ENCODE data around the gene ERCC1. TPM values are rescaled to one million over a fixed set of nuclear protein-coding genes. Genes with fewer than 3 reads are reported as not detected.

ERCC1 gene
- total and polyA plus RNA-seq, 8 donors, result 7.8 to 79.3 (median 49.5) TPM

- Histone ChIP-seq H3K27me3 (peaks cover 0 to 28% (median 13%) of the 10 kb centered on the region in 3 donors), H3K36me3 (peaks cover 0 to 18% (median 6%) of the 10 kb centered on the region in 4 donors), H3K4me3 (peak overlapping the region; percentile 65 to 87 (median 80)), H3K27ac (peak overlapping the region; percentile 89 to 98 (median 91)), H3K9me3 (no peaks in the 10 kb centered on the region), H3K4me1 (peaks cover 35 to 57% (median 49%) of the 10 kb centered on the region in 4 donors)
- WGBS, 5 donors, result 0 to 1% (median 0%) methylated on average over 19 to 48 of the region's 48 CpGs
- DNase-seq, result peak; percentile 91 to 94
- TF ChIP-seq EP300 (IDR thresholded peaks at IDR 0.05), result peak; percentile 16
- peak in 2 of 3 donors; percentile 31 to 38 for TF ChIP-seq POLR2AphosphoS5 (IDR thresholded peaks at IDR 0.05)
- TF ChIP-seq POLR2A (IDR thresholded peaks at IDR 0.05), result no peak
- TF ChIP-seq CTCF (IDR thresholded peaks at IDR 0.05), result no peak
- intact Hi-C loops (cut with DNase I; ENCODE audit: low total_unique reads), result no loop called here
Observed at GRCh38 chr19:45405435-45406225, 18.1 kb downstream of the ERCC1 start.

- DNase-seq, result peak; percentile 92 to 95
- no peaks in the 10 kb centered on the region for H3K9me3 ChIP-seq
- TF ChIP-seq EP300 (IDR thresholded peaks at IDR 0.05) (no peak), CTCF (IDR thresholded peaks at IDR 0.05) (no peak), POLR2AphosphoS5 (IDR thresholded peaks at IDR 0.05) (peak in 2 of 3 donors; percentile 54 to 60)
- H3K36me3 ChIP-seq, result peaks cover 0 to 17% (median 6%) of the 10 kb centered on the region in 4 donors
- WGBS, 5 donors, result 3 to 7% (median 4%) methylated on average over 41 to 46 of the region's 46 CpGs
- intact Hi-C loops (cut with DNase I; ENCODE audit: low total_unique reads), result no loop called here
- H3K4me3 ChIP-seq, result peak within 1 kb of the TSS; percentile 65 to 87 (median 80)
- peaks cover 35 to 57% (median 49%) of the 10 kb centered on the region in 4 donors for H3K4me1 ChIP-seq
- peaks cover 0 to 28% (median 13%) of the 10 kb centered on the region in 3 donors for H3K27me3 ChIP-seq
- H3K27ac ChIP-seq, result peak within 1 kb of the TSS; percentile 89 to 98 (median 91)
Observed at GRCh38 chr19:45404557-45405434, 18.9 kb downstream of the ERCC1 start, which contains the start of gene PPP1R13L. PPP1R13L (minus strand) TSS chr19:45405069; CDS start chr19:45398318, 6,751 bp downstream.

- TF ChIP-seq POLR2AphosphoS5 (IDR thresholded peaks at IDR 0.05) (peak in 1 of 3 donors; percentile 17), CTCF (IDR thresholded peaks at IDR 0.05) (peak in 4 of 7 experiments; percentile 19 to 50 (median 36)), POLR2A (IDR thresholded peaks at IDR 0.05) (no peak)
- WGBS, 5 donors, result 19 to 34% (median 22%) methylated on average over 20 to 25 of the region's 25 CpGs
- peak overlapping the region; percentile 89 to 98 (median 91) for H3K27ac ChIP-seq
Observed at GRCh38 chr19:45403781-45404556, 19.7 kb downstream of the ERCC1 start.

More at GRCh38 chr19:45403781-45404556, 19.7 kb downstream of the ERCC1 start:
- no peaks in the 10 kb centered on the region for H3K9me3 ChIP-seq
- H3K36me3 ChIP-seq, result peaks cover 0 to 11% (median 4%) of the 10 kb centered on the region in 4 donors
- peaks cover 36 to 63% (median 49%) of the 10 kb centered on the region in 4 donors for H3K4me1 ChIP-seq
- intact Hi-C loops (cut with DNase I; ENCODE audit: low total_unique reads), result no loop called here
- peak; percentile 73 to 84 for DNase-seq
- peaks cover 0 to 28% (median 13%) of the 10 kb centered on the region in 3 donors for H3K27me3 ChIP-seq
- H3K4me3 ChIP-seq, result peak overlapping the region; percentile 65 to 87 (median 80)

All from stomach (tissue), 9 donors.